ENCODE data around the gene GPR149. TPM values are rescaled to one million over a fixed set of nuclear protein-coding genes. Genes with fewer than 3 reads are reported as not detected.

Gene GPR149
- total and polyA plus RNA-seq, 10 of the 15 experiments (the other 5 are each of a cell fraction or from before 2014, with no cell fraction given), result not detected

- H3K4me1 ChIP-seq (ENCODE audit: control insufficient read depth, insufficient read depth, low read length), result no peaks in the 10 kb centered on the region
- RAD21 ChIA-PET (ENCODE audit: unreplicated experiment), result no interaction called here
- no peak overlapping the region for H3K9ac ChIP-seq (ENCODE audit: control insufficient read depth, insufficient read depth, low read length)
- 0% methylated on average over 2 of the region's 2 CpGs for WGBS (ENCODE audit: insufficient coverage, insufficient replicate concordance, low lambda C conversion rate, missing lambda C conversion rate)
- H3K4me3 ChIP-seq, result no peak overlapping the region
- no TSS peak for BruUV-seq (replicated peaks)
- H3K27ac ChIP-seq (ENCODE audit: control insufficient read depth, insufficient read depth), result no peak overlapping the region
- no peak for FAIRE-seq
- H3K36me3 ChIP-seq (ENCODE audit: control insufficient read depth in 2 of 2, insufficient read depth in 2 of 2, low read length in 1 of 2), result no peaks in the 10 kb centered on the region
- in situ Hi-C loops (cut with MboI) (no loop called here), intact Hi-C loops (cut with micrococcal nuclease; ENCODE audit: unreplicated experiment) (no loop called here)
- POLR2A ChIA-PET, result no interaction called here
- CTCF ChIA-PET, result no interaction called here
- no peaks in the 10 kb centered on the region for H3K9me3 ChIP-seq (replicated peaks; ENCODE audit: control insufficient read depth, insufficient read depth, low read length)
- no peak overlapping the region for H3K4me2 ChIP-seq (ENCODE audit: control insufficient read depth, insufficient read depth)
- H3K79me2 ChIP-seq (ENCODE audit: control insufficient read depth, insufficient read depth, low read length), result no peaks in the 10 kb centered on the region
- H2AFZ ChIP-seq (ENCODE audit: control insufficient read depth, low read depth, low read length), result no peak overlapping the region
- no peak for ATAC-seq
- no peak for TF ChIP-seq DPF2 (IDR thresholded peaks at IDR 0.05)
- TF ChIP-seq BHLHE40 (IDR thresholded peaks at IDR 0.05; ENCODE audit: borderline replicate concordance in 1 of 2, low read depth in 2 of 2, low read length in 1 of 2), result no peak
- TF ChIP-seq NR2C1 (IDR thresholded peaks at IDR 0.05), result no peak
- TF ChIP-seq TAF1 (IDR thresholded peaks at IDR 0.05; ENCODE audit: borderline replicate concordance, low read depth, low read length), result no peak
- no peak for TF ChIP-seq SREBF2 (IDR thresholded peaks at IDR 0.05; ENCODE audit: low read length)
- no peak for TF ChIP-seq BCLAF1 (IDR thresholded peaks at IDR 0.05)
- no peak for TF ChIP-seq ZNF274 (IDR thresholded peaks at IDR 0.05; ENCODE audit: insufficient read depth, insufficient read length)
- no peak for TF ChIP-seq HCFC1 (IDR thresholded peaks at IDR 0.05; ENCODE audit: low read length)
- no peak for TF ChIP-seq IKZF1 (conservative IDR thresholded peaks at IDR 0.05)
- no peak for TF ChIP-seq USF2 (IDR thresholded peaks at IDR 0.05; ENCODE audit: borderline replicate concordance, low read depth, low read length)
- no peak for TF ChIP-seq SMAD5 (IDR thresholded peaks at IDR 0.05; ENCODE audit: low read depth)
- no peak for TF ChIP-seq SKIL (IDR thresholded peaks at IDR 0.05; ENCODE audit: low read depth, poor library complexity, severe bottlenecking)
- TF ChIP-seq POLR2A (IDR thresholded peaks at IDR 0.05; ENCODE audit: low read depth, low read length), result no peak
- no peak for TF ChIP-seq CHD2 (IDR thresholded peaks at IDR 0.05; ENCODE audit: borderline replicate concordance, low read depth, low read length)
- TF ChIP-seq CEBPB (IDR thresholded peaks at IDR 0.05; ENCODE audit: borderline replicate concordance in 1 of 2, low read depth in 2 of 2, low read length in 2 of 2), result no peak
- no peak for TF ChIP-seq IRF4 (IDR thresholded peaks at IDR 0.05; ENCODE audit: low read depth, low read length)
- no peak for TF ChIP-seq BCL11A (IDR thresholded peaks at IDR 0.05; ENCODE audit: low read depth, low read length)
- H3K27me3 ChIP-seq (replicated peaks in 1 of 2; ENCODE audit: control insufficient read depth in 2 of 2, insufficient read depth in 2 of 2, low read length in 1 of 2), result no peaks in the 10 kb centered on the region; a peak in 1 of 4 replicates
- DNase-seq (ENCODE audit: low read depth, low spot score), result no peak
- SMC1A ChIA-PET (ENCODE audit: uncharacterized antibody, unreplicated experiment), result no interaction called here
- H4K20me1 ChIP-seq (ENCODE audit: control insufficient read depth, insufficient read depth), result no peaks in the 10 kb centered on the region
Observed at GRCh38 chr3:154378311-154378710, 51.7 kb downstream of the GPR149 start.
